Kidney (tissue), 14 donors: Measurements from ENCODE around the gene ARHGAP28. TPM values are rescaled to one million over a fixed set of nuclear protein-coding genes. Genes with fewer than 3 reads are reported as not detected.

ENCODE experiments used
- DNase-seq, 5 donors: peaks; one replicate each; pipeline ENCODE4 v3.0.0-alpha.2; 2013 to 2020
- FAIRE-seq: peaks from 2 replicates; lab custom pipeline; 2012; peaks lifted over from hg19 to GRCh38; lab: Jason Lieb, UNC
- H3K27ac ChIP-seq, 2 donors: one replicate each; pipeline ENCODE4 v1.7.0; 2013; ENCODE audit warnings: low read depth in 2 of 2, low read length in 2 of 2, inconsistent platforms in 1 of 2
- H3K27me3 ChIP-seq: one replicate; pipeline ENCODE4 v1.7.1; 2013; ENCODE audit warnings: low read length, inconsistent platforms; ENCODE audit not compliant: control insufficient read depth, insufficient read depth
- H3K36me3 ChIP-seq, 3 donors: one replicate each; pipeline versions ENCODE4 v1.7.0 to v1.7.1; 2013; ENCODE audit warnings: low read length in 3 of 3, control low read depth in 1 of 3, inconsistent platforms in 1 of 3; ENCODE audit not compliant: insufficient read depth in 3 of 3, control insufficient read depth in 2 of 3
- H3K4me1 ChIP-seq, 3 donors: one replicate each; pipeline versions ENCODE4 v1.7.0 to v1.7.1; 2013; ENCODE audit warnings: low read length in 3 of 3, inconsistent platforms in 1 of 3, low read depth in 1 of 3; ENCODE audit not compliant: control insufficient read depth in 2 of 3, insufficient read depth in 2 of 3
- H3K4me3 ChIP-seq, 3 donors: one replicate each; pipeline versions ENCODE4 v1.7.0 to v1.8.1; 2013; ENCODE audit warnings: low read length in 3 of 3, control low read depth in 1 of 3, inconsistent platforms in 1 of 3
- H3K9ac ChIP-seq, 3 donors: one replicate each; pipeline versions ENCODE4 v1.7.0 to v1.7.1; 2013; ENCODE audit warnings: low read length in 3 of 3, control low read depth in 1 of 3, inconsistent platforms in 1 of 3
- H3K9me3 ChIP-seq, 3 donors: one replicate each; pipeline versions ENCODE4 v1.7.0 to v1.7.1; 2013; ENCODE audit warnings: low read length in 3 of 3, control low read depth in 1 of 3, inconsistent platforms in 1 of 3; ENCODE audit not compliant: control insufficient read depth in 2 of 3, insufficient read depth in 1 of 3
- CTCF ChIP-seq: IDR thresholded peaks from 3 replicates; pipeline ENCODE4 v1.5.1; 2012; ENCODE audit warnings: mild to moderate bottlenecking, moderate library complexity, borderline replicate concordance; ENCODE audit not compliant: insufficient read depth; ENCODE audit errors: extremely low read depth
- intact Hi-C: fragments of 100-400 bp; cut with DNase I; formaldehyde crosslinking; loops from one replicate; pipeline ENCODE4 v1.11.1; 2022
- polyA plus RNA-seq: library from polyadenylated mRNA; stranded (reverse); fragments of 350-450 nt; fragmentation: Illumina TruSeq; extraction: RNeasy Lipid Tissue Mini Kit (QIAGEN cat#74804); gene quantifications from one replicate; pipeline ENCODE4 v1.2.3, GENCODE V29; 2014; ENCODE audit warnings: low read depth, low replicate concordance; ENCODE audit not compliant: insufficient read depth
- total RNA-seq: library from RNA; stranded (reverse); fragmentation: NEBNext Ultra II Directional; extraction: Animal tissue kit (Norgen Biotek cat#: 25700); gene quantifications from one replicate; pipeline ENCODE4 v1.2.1, GENCODE V29; 2021
- donor health status: control.
- donor health status: control.
- donor health status: control.
- donor health status: control.
- donor health status: control.
- donor health status: DM: yes; HTN: yes; CAD: no.
- donor health status: Normal renal cell carcinoma (clear cell type).

Gene ARHGAP28
- total and polyA plus RNA-seq, 2 donors from 2014 or later, result 4.6 TPM

GRCh38 chr18:6708890-6709289 is 20.6 kb upstream of the ARHGAP28 start:
- TF ChIP-seq CTCF, result no peak
- Histone ChIP-seq H3K36me3 (no peaks in the 10 kb centered on the region), H3K27ac (no peak overlapping the region), H3K9me3 (no peaks in the 10 kb centered on the region), H3K27me3 (no peaks in the 10 kb centered on the region), H3K9ac (no peak overlapping the region), H3K4me1 (peaks cover 0 to 5% (median 0%) of the 10 kb centered on the region in 3 donors), H3K4me3 (no peak overlapping the region)
- DNase-seq, result no peak
- intact Hi-C loops, result no loop called here
- FAIRE-seq, result no peak

- FAIRE-seq (no peak), DNase-seq (no peak)
- Histone ChIP-seq H3K36me3 (no peaks in the 10 kb centered on the region), H3K4me1 (peaks cover 0 to 5% (median 0%) of the 10 kb centered on the region in 3 donors), H3K27ac (no peak overlapping the region), H3K27me3 (no peaks in the 10 kb centered on the region), H3K4me3 (no peak overlapping the region), H3K9ac (no peak overlapping the region), H3K9me3 (no peaks in the 10 kb centered on the region)
- intact Hi-C loops, result no loop called here
- no peak for TF ChIP-seq CTCF
These were observed 18.0 kb upstream of the ARHGAP28 start for GRCh38 chr18:6711467-6711866.

- H3K27ac ChIP-seq, result no peak overlapping the region
- no peak overlapping the region for H3K4me3 ChIP-seq
- intact Hi-C loops, result no loop called here
- no peak for TF ChIP-seq CTCF
- FAIRE-seq (no peak), DNase-seq (no peak)
- H3K4me1 ChIP-seq, result peaks cover 0 to 5% (median 0%) of the 10 kb centered on the region in 3 donors
- H3K9me3 ChIP-seq, result no peaks in the 10 kb centered on the region
- H3K27me3 ChIP-seq, result no peaks in the 10 kb centered on the region
- H3K9ac ChIP-seq, result no peak overlapping the region
- no peaks in the 10 kb centered on the region for H3K36me3 ChIP-seq
These were observed 17.1 kb upstream of the ARHGAP28 start for GRCh38 chr18:6712401-6712800.

GRCh38 chr18:6714010-6714409 is 15.5 kb upstream of the ARHGAP28 start:
- no peak overlapping the region for H3K9ac ChIP-seq
- peaks cover 0 to 5% (median 0%) of the 10 kb centered on the region in 3 donors for H3K4me1 ChIP-seq
- no peak for FAIRE-seq
- intact Hi-C loops, result no loop called here
- TF ChIP-seq CTCF, result no peak
- H3K27ac ChIP-seq, result no peak overlapping the region
- peak in 1 of 5 donors; percentile 33 for DNase-seq
- H3K9me3 ChIP-seq, result no peaks in the 10 kb centered on the region
- H3K4me3 ChIP-seq, result no peak overlapping the region
- no peaks in the 10 kb centered on the region for H3K36me3 ChIP-seq
- no peaks in the 10 kb centered on the region for H3K27me3 ChIP-seq
